Hepatocyte (in vitro differentiated cells): ENCODE results near the gene CHKB. TPM values are rescaled to one million over a fixed set of nuclear protein-coding genes. Genes with fewer than 3 reads are reported as not detected.
A peak's percentile ranks its signal among the peaks of the same experiment; 100 is the strongest.

Experiments
- DNase-seq: peaks from one replicate; pipeline ENCODE4 v3.0.0-alpha.2; 2016; ENCODE audit warnings: low spot score
- H2AFZ ChIP-seq: fragments of 200-600 bp; sonication (generic); 2 replicates; pipeline ENCODE4 v1.6.0; 2016; ENCODE audit warnings: antibody characterized with exemption, mild to moderate bottlenecking
- H3K27ac ChIP-seq: fragments of 200-600 bp; sonication (generic); 2 replicates; pipeline ENCODE4 v1.5.1; 2016; ENCODE audit warnings: mild to moderate bottlenecking
- H3K27me3 ChIP-seq: fragments of 200-600 bp; sonication (generic); 2 replicates; pipeline ENCODE4 v1.6.1; 2016
- H3K36me3 ChIP-seq: fragments of 200-600 bp; sonication (generic); replicated peaks from 2 replicates; pipeline ENCODE4 v1.5.1; 2016; ENCODE audit warnings: low read depth; ENCODE audit not compliant: insufficient read depth
- H3K4me1 ChIP-seq: fragments of 200-600 bp; sonication (generic); 2 replicates; pipeline ENCODE4 v1.5.1; 2016; ENCODE audit warnings: mild to moderate bottlenecking, moderate library complexity; ENCODE audit not compliant: insufficient read depth
- H3K4me2 ChIP-seq: fragments of 200-600 bp; sonication (generic); 2 replicates; pipeline ENCODE4 v1.6.0; 2016
- H3K4me3 ChIP-seq: fragments of 200-600 bp; sonication (generic); 2 replicates; pipeline ENCODE4 v1.5.1; 2016; ENCODE audit warnings: mild to moderate bottlenecking
- H3K79me2 ChIP-seq: fragments of 200-600 bp; sonication (generic); 2 replicates; pipeline ENCODE4 v1.6.0; 2017; ENCODE audit warnings: mild to moderate bottlenecking
- H3K9me2 ChIP-seq: fragments of 200-600 bp; sonication (generic); replicated peaks from 2 replicates; pipeline ENCODE4 v1.6.0; 2017; ENCODE audit warnings: mild to moderate bottlenecking; ENCODE audit not compliant: insufficient read depth
- H3K9me3 ChIP-seq: fragments of 200-600 bp; sonication (generic); 2 replicates; pipeline ENCODE4 v1.5.1; 2016; ENCODE audit warnings: low read depth, mild to moderate bottlenecking
- H4K20me1 ChIP-seq: fragments of 200-600 bp; sonication (generic); 2 replicates; pipeline ENCODE4 v1.6.0; 2016; ENCODE audit warnings: mild to moderate bottlenecking; ENCODE audit not compliant: insufficient read depth, poor library complexity, severe bottlenecking
- EZH2 ChIP-seq: fragments of 200-600 bp; sonication (generic); IDR thresholded peaks from 2 replicates; pipeline ENCODE4 v1.6.1; 2016; ENCODE audit warnings: antibody characterized with exemption, mild to moderate bottlenecking, borderline replicate concordance
- EZH2phosphoT487 ChIP-seq: fragments of 200-600 bp; sonication (generic); IDR thresholded peaks from one replicate; pipeline ENCODE4 v1.6.1; 2018; ENCODE audit warnings: antibody characterized with exemption, mild to moderate bottlenecking, low read depth, moderate library complexity; ENCODE audit not compliant: unreplicated experiment, severe bottlenecking
- WGBS: methylation state at CpG from one replicate; pipeline ENCODE4 v1.1.6; 2016; ENCODE audit warnings: low lambda C conversion rate; ENCODE audit errors: missing lambda C conversion rate; 5-methylcytosine and 5-hydroxymethylcytosine counted together
- polyA plus RNA-seq: library from polyadenylated mRNA; unstranded; fragments of >200 nt; fragmentation: Nextera tagmentation; extraction: Ambion mirVana; gene quantifications from 2 replicates; pipeline ENCODE4 v1.2.1, GENCODE V29; 2016
- total RNA-seq: library from RNA; depleted of rRNA; stranded (reverse); fragments of >200 nt; gene quantifications from 2 replicates; pipeline ENCODE4 v1.2.3, GENCODE V29; 2014
- TF ChIP-seq, protein P1 (sequence below): fragments of 200-600 bp; sonication (generic); IDR thresholded peaks from 2 replicates; pipeline ENCODE4 v1.5.1; 2016; ENCODE audit warnings: antibody characterized with exemption, mild to moderate bottlenecking; ENCODE audit not compliant: poor library complexity

CHKB gene
- total and polyA plus RNA-seq, 2 experiments from 2014 or later = 54.9 to 89.7 TPM

DNA sequence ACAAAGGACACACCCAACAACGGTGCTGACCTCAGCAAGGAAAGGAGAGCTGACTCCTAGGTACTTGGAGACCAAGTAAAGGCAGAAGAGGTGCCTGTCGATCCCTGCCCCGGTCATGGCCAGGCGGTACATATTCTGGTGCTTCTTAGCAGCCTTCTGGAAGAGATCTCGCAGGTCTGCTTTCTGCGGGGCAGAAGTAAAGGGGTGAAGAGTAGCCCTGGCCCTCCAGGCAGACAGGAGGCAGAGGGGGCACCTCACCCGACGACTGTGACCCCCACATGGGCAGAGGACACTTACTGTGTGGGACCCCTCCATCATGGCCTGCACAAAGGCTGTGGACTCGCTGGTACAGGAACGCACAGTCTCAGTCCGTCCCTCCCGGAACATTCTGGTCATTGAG lies 11.8 kb downstream of the CHKB start:
- over 99% methylated on average over 12 of the region's 12 CpGs for WGBS

DNA sequence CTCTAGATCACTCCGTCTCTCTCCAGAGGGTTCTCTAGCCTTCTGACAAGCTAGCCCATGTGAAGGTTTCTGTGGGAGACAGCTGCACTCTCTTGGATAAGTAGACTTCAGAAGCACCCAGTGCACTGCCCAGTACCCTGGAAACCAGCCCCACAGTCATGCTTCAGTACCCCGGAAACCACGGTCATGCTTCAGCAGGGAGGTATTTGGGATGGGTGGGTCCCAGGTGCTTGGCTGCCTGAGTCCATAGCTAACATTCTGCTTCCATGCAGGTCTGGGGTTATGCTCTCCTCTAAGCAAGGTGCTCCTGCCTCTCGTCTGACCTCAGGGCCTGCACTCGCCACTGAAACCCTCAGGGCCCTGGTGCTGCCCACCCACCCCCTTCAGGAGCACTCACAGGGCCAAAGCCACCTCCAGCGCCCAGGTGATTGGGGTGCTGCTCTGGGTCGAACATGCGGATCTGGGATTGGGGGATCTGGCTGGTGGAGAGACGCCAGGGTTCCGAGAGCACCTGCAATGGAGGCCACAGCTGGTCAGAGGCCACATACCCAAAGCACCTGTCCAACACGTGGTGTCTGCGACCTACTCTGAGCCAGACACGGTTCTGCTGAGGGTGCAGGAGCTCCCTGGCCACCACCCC lies 12.6 kb downstream of the CHKB start:
- H3K4me2 ChIP-seq = no peak overlapping the region
- no peaks in the 10 kb centered on the region for H3K9me2 ChIP-seq
- no peak overlapping the region for H3K27ac ChIP-seq
- no peak overlapping the region for H3K4me3 ChIP-seq
- H3K36me3 ChIP-seq = no peaks in the 10 kb centered on the region
- H3K9me3 ChIP-seq = no peaks in the 10 kb centered on the region
- H2AFZ ChIP-seq = no peak overlapping the region
- no peaks in the 10 kb centered on the region for H3K79me2 ChIP-seq
- DNase-seq = no peak
- H4K20me1 ChIP-seq = no peaks in the 10 kb centered on the region
- no peaks in the 10 kb centered on the region for H3K27me3 ChIP-seq
- 97% methylated on average over 13 of the region's 13 CpGs for WGBS
- no peaks in the 10 kb centered on the region for H3K4me1 ChIP-seq
- TF ChIP-seq EZH2phosphoT487 (no peak), EZH2 (no peak)

More for the DNA sequence above, 11.8 kb downstream of the CHKB start:
- peaks cover under 1% of the 10 kb centered on the region for H4K20me1 ChIP-seq
- no peak overlapping the region for H2AFZ ChIP-seq
- H3K27me3 ChIP-seq = no peaks in the 10 kb centered on the region
- H3K4me3 ChIP-seq = no peak overlapping the region
- no peaks in the 10 kb centered on the region for H3K9me2 ChIP-seq
- no peak overlapping the region for H3K4me2 ChIP-seq
- no peak for DNase-seq
- no peak overlapping the region for H3K27ac ChIP-seq
- H3K4me1 ChIP-seq = no peaks in the 10 kb centered on the region
- no peak for TF ChIP-seq EZH2
- TF ChIP-seq, protein P1, sequence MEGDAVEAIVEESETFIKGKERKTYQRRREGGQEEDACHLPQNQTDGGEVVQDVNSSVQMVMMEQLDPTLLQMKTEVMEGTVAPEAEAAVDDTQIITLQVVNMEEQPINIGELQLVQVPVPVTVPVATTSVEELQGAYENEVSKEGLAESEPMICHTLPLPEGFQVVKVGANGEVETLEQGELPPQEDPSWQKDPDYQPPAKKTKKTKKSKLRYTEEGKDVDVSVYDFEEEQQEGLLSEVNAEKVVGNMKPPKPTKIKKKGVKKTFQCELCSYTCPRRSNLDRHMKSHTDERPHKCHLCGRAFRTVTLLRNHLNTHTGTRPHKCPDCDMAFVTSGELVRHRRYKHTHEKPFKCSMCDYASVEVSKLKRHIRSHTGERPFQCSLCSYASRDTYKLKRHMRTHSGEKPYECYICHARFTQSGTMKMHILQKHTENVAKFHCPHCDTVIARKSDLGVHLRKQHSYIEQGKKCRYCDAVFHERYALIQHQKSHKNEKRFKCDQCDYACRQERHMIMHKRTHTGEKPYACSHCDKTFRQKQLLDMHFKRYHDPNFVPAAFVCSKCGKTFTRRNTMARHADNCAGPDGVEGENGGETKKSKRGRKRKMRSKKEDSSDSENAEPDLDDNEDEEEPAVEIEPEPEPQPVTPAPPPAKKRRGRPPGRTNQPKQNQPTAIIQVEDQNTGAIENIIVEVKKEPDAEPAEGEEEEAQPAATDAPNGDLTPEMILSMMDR = no peak
- no peak for TF ChIP-seq EZH2phosphoT487
- no peaks in the 10 kb centered on the region for H3K36me3 ChIP-seq
- no peaks in the 10 kb centered on the region for H3K9me3 ChIP-seq
- H3K79me2 ChIP-seq = no peaks in the 10 kb centered on the region

DNA sequence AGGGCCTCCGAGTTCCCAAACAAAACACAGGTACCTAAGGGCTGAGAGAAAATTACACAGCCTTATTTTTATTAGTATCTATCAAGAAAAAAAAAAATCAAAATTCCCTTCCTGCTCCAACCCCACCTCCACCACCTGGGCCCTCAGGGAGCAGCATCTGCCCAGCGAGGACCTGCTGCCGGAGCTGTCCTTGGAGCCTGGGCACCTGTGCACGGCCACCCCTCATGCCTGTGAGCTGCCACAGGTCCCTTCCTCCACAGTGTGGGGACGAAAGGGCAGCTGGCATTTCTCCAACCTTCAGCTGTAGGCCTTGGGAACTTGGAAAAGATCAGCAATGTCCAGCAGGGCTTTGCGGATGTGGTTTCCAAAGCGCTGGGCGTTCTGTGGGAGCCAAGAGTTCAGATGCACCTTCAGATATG lies 13.6 kb downstream of the CHKB start:
- Histone ChIP-seq H3K4me2 (no peak overlapping the region), H3K27ac (no peak overlapping the region), H3K9me2 (no peaks in the 10 kb centered on the region), H3K36me3 (no peaks in the 10 kb centered on the region), H3K4me3 (no peak overlapping the region), H3K4me1 (peaks cover 4% of the 10 kb centered on the region), H2AFZ (no peak overlapping the region), H4K20me1 (no peaks in the 10 kb centered on the region), H3K9me3 (no peaks in the 10 kb centered on the region), H3K79me2 (no peaks in the 10 kb centered on the region), H3K27me3 (no peaks in the 10 kb centered on the region)
- peak; percentile 55 for DNase-seq
- TF ChIP-seq, protein P1 = no peak
- TF ChIP-seq EZH2phosphoT487 = no peak
- TF ChIP-seq EZH2 = no peak
- WGBS = 88% methylated on average over 8 of the region's 8 CpGs

DNA sequence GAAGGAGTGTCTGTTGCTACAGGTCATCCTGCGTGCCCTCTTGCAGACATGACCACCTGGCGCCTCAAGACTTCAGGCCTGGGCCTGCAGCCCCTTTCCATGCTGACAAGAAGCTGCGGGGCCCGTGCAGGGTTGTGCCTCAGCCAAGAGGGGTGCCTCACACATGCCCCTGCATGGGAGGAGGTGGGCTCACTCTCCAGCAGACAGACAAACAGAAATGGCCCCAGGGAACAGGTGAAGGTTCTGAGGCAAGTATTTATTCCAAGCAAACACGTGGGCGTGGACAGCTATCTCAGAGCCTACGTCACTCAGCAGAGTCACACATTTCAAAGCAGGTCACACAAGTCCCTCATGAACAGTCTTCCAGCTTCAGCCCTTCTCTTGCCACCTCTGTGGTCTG lies 14.0 kb downstream of the CHKB start:
- no peaks in the 10 kb centered on the region for H3K36me3 ChIP-seq
- no peaks in the 10 kb centered on the region for H3K27me3 ChIP-seq
- no peak overlapping the region for H2AFZ ChIP-seq
- H4K20me1 ChIP-seq = no peaks in the 10 kb centered on the region
- H3K4me3 ChIP-seq = no peak overlapping the region
- no peaks in the 10 kb centered on the region for H3K9me2 ChIP-seq
- H3K27ac ChIP-seq = no peak overlapping the region
- TF ChIP-seq EZH2phosphoT487 (no peak), EZH2 (no peak)
- TF ChIP-seq, protein P1 = no peak
- WGBS = 82% methylated on average over 7 of the region's 7 CpGs
- no peaks in the 10 kb centered on the region for H3K9me3 ChIP-seq
- H3K4me1 ChIP-seq = peaks cover 8% of the 10 kb centered on the region
- H3K4me2 ChIP-seq = no peak overlapping the region
- no peaks in the 10 kb centered on the region for H3K79me2 ChIP-seq
- no peak for DNase-seq
